ENCODE data around the gene CDKN1A. TPM values are rescaled to one million over a fixed set of nuclear protein-coding genes. Genes with fewer than 3 reads are reported as not detected.
A peak's percentile ranks its signal among the peaks of the same experiment; 100 is the strongest.

The CDKN1A gene
- polyA plus RNA-seq, 3 donors: 117 to 1,223 (median 144) TPM

GRCh38 chr6:36659271-36659670 lies 19.2 kb upstream of the CDKN1A start:
- Histone ChIP-seq H3K9me3 (replicated peaks in 1 of 2; ENCODE audit: control insufficient read depth in 1 of 2, insufficient read depth in 1 of 2, low read length in 2 of 2) (no peaks in the 10 kb centered on the region), H3K27me3 (ENCODE audit: control insufficient read depth in 2 of 2, insufficient read depth in 2 of 2, low read length in 2 of 2) (peaks cover 12 to 38% of the 10 kb centered on the region in 2 donors), H3K36me3 (replicated peaks in 1 of 2; ENCODE audit: control insufficient read depth in 1 of 2, insufficient read depth in 2 of 2, low read length in 2 of 2) (no peaks in the 10 kb centered on the region), H2AFZ (ENCODE audit: insufficient read depth, low read depth, low read length, poor library complexity, severe bottlenecking) (no peak overlapping the region), H4K20me1 (ENCODE audit: insufficient read depth, low read length) (no peaks in the 10 kb centered on the region), H3K79me2 (ENCODE audit: insufficient read depth, low read length) (no peaks in the 10 kb centered on the region), H3K4me3 (replicated peaks in 1 of 3; ENCODE audit: low read depth in 2 of 3, low read length in 3 of 3) (no peak overlapping the region), H3K9ac (ENCODE audit: insufficient read depth, low read length, poor library complexity, severe bottlenecking) (no peak overlapping the region), H3K27ac (ENCODE audit: low read depth in 1 of 2, low read length in 2 of 2) (no peak overlapping the region), H3K4me1 (ENCODE audit: control insufficient read depth in 1 of 2, insufficient read depth in 2 of 2, low read length in 2 of 2) (peaks cover 22 to 28% of the 10 kb centered on the region in 2 donors), H3K4me2 (replicated peaks; ENCODE audit: extremely low read depth, low read length, poor library complexity, severe bottlenecking) (no peak overlapping the region)
- WGBS (ENCODE audit: insufficient coverage): 100% methylated on average over 1 of the region's 1 CpG
- DNase-seq: no peak
- H3K4me3 Mint-ChIP-seq: peak overlapping the region in 1 of 2 donors; percentile 79
- no peaks in the 10 kb centered on the region for H3K36me3 Mint-ChIP-seq
- peaks cover 0 to 11% (median 0%) of the 10 kb centered on the region in 7 donors for H3K9me3 Mint-ChIP-seq
- peaks cover 18% of the 10 kb centered on the region for H3K4me1 Mint-ChIP-seq
- no peak for TF ChIP-seq CTCF (IDR thresholded peaks at IDR 0.05)
- H3K27me3 Mint-ChIP-seq (ENCODE audit: low read depth in 3 of 3): peaks cover 0 to 31% (median 3%) of the 10 kb centered on the region in 3 donors
- intact Hi-C loops (cut with micrococcal nuclease): no loop called here
- no peak overlapping the region for H3K27ac Mint-ChIP-seq

GRCh38 chr6:36660771-36661471 lies 17.6 kb upstream of the CDKN1A start:
- no peak overlapping the region for H2AFZ ChIP-seq (ENCODE audit: insufficient read depth, low read depth, low read length, poor library complexity, severe bottlenecking)
- Mint-ChIP-seq H3K4me1 (peaks cover 18% of the 10 kb centered on the region), H3K27ac (no peak overlapping the region), H3K4me3 (peak overlapping the region in 1 of 2 donors; percentile 68), H3K27me3 (ENCODE audit: low read depth in 3 of 3) (peaks cover 0 to 24% (median 3%) of the 10 kb centered on the region in 3 donors), H3K36me3 (no peaks in the 10 kb centered on the region), H3K9me3 (peaks cover 0 to 11% (median 0%) of the 10 kb centered on the region in 7 donors)
- H3K9me3 ChIP-seq (replicated peaks in 1 of 2; ENCODE audit: control insufficient read depth in 1 of 2, insufficient read depth in 1 of 2, low read length in 2 of 2): no peaks in the 10 kb centered on the region
- H3K36me3 ChIP-seq (replicated peaks in 1 of 2; ENCODE audit: control insufficient read depth in 1 of 2, insufficient read depth in 2 of 2, low read length in 2 of 2): no peaks in the 10 kb centered on the region
- no peaks in the 10 kb centered on the region for H4K20me1 ChIP-seq (ENCODE audit: insufficient read depth, low read length)
- peak overlapping the region; percentile 46 for H3K4me2 ChIP-seq (replicated peaks; ENCODE audit: extremely low read depth, low read length, poor library complexity, severe bottlenecking)
- H3K4me1 ChIP-seq (ENCODE audit: control insufficient read depth in 1 of 2, insufficient read depth in 2 of 2, low read length in 2 of 2): peaks cover 22 to 28% of the 10 kb centered on the region in 2 donors
- DNase-seq: peak; percentile 35 to 61 (median 42)
- H3K79me2 ChIP-seq (ENCODE audit: insufficient read depth, low read length): no peaks in the 10 kb centered on the region
- peak overlapping the region in 1 of 3 experiments; percentile 35 for H3K4me3 ChIP-seq (replicated peaks in 1 of 3; ENCODE audit: low read depth in 2 of 3, low read length in 3 of 3)
- TF ChIP-seq CTCF (IDR thresholded peaks at IDR 0.05): no peak
- H3K27me3 ChIP-seq (ENCODE audit: control insufficient read depth in 2 of 2, insufficient read depth in 2 of 2, low read length in 2 of 2): peaks cover 12 to 38% of the 10 kb centered on the region in 2 donors
- no peak overlapping the region for H3K27ac ChIP-seq (ENCODE audit: low read depth in 1 of 2, low read length in 2 of 2)
- WGBS (ENCODE audit: insufficient coverage): 25% methylated on average over 44 of the region's 44 CpGs
- intact Hi-C loops (cut with micrococcal nuclease): no loop called here
- H3K9ac ChIP-seq (ENCODE audit: insufficient read depth, low read length, poor library complexity, severe bottlenecking): no peak overlapping the region

Data from CD14-positive monocyte (primary cell).